GM12878 (cell line): ENCODE results near the gene MTERF1. TPM values are rescaled to one million over a fixed set of nuclear protein-coding genes. Genes with fewer than 3 reads are reported as not detected.

Source experiments
- ATAC-seq: fragments of 200-7000 bp; cut with Tn5 transposase; 3 replicates; pipeline ENCODE4 v1.9.1; 2020; ENCODE audit warnings: mild to moderate bottlenecking, moderate library complexity
- BruUV-seq: library from RNA; stranded (reverse); fragments of 400-500 nt; replicated peaks from 2 replicates; lab custom pipeline; 2021; lab: Mats Ljungman, UMichigan
- CTCF ChIA-PET: fragments of 300-600 bp; sonication (Branson Sonifier 250); formaldehyde crosslinking; extraction: SDS; loops from one replicate; lab custom pipeline; 2021; ENCODE audit warnings: inconsistent platforms; lab: Yijun Ruan, JAX
- POLR2A ChIA-PET: fragments of 350-600 bp; formaldehyde crosslinking; extraction: SDS; loops from one replicate; lab custom pipeline; 2021; ENCODE audit warnings: inconsistent platforms; lab: Charles Lee
- RAD21 ChIA-PET: fragments of 300-600 bp; sonication (Branson Sonifier 250); formaldehyde crosslinking; loops from one replicate; lab custom pipeline; 2023; ENCODE audit warnings: antibody characterized with exemption; ENCODE audit not compliant: unreplicated experiment; lab: Charles Lee
- SMC1A ChIA-PET: fragments of 300-600 bp; sonication (Branson Sonifier 250); formaldehyde crosslinking; loops from one replicate; lab custom pipeline; 2023; ENCODE audit not compliant: unreplicated experiment, uncharacterized antibody; lab: Charles Lee
- DNase-seq: peaks from one replicate; pipeline ENCODE4 v3.0.0-alpha.2; 2011; ENCODE audit warnings: low read depth, low spot score
- FAIRE-seq: peaks from 3 replicates; lab custom pipeline; 2011; peaks lifted over from hg19 to GRCh38; lab: Jason Lieb, UNC
- H2AFZ ChIP-seq: 2 replicates; pipeline ENCODE4 v1.6.0; 2011; ENCODE audit warnings: low read depth, low read length, control low read depth; ENCODE audit not compliant: control insufficient read depth
- H3K27ac ChIP-seq: 2 replicates; pipeline ENCODE4 v1.5.1; 2011; ENCODE audit warnings: control low read depth; ENCODE audit not compliant: control insufficient read depth, insufficient read depth
- H3K27me3 ChIP-seq, 2 experiments: replicated peaks in 1 of 2; 2 replicates each; pipeline versions ENCODE4 v1.6.0 to v1.6.1; 2011; ENCODE audit warnings: low read length in 1 of 2; ENCODE audit not compliant: control insufficient read depth in 2 of 2, insufficient read depth in 2 of 2
- H3K36me3 ChIP-seq, 2 experiments: 2 replicates each; pipeline ENCODE4 v1.5.1; 2011; ENCODE audit warnings: low read length in 1 of 2; ENCODE audit not compliant: control insufficient read depth in 2 of 2, insufficient read depth in 2 of 2
- H3K4me1 ChIP-seq: 2 replicates; pipeline ENCODE4 v1.6.1; 2011; ENCODE audit warnings: mild to moderate bottlenecking, low read length, moderate library complexity, mixed read lengths; ENCODE audit not compliant: control insufficient read depth, insufficient read depth
- H3K4me2 ChIP-seq: 2 replicates; pipeline ENCODE4 v1.6.0; 2011; ENCODE audit warnings: control low read depth; ENCODE audit not compliant: control insufficient read depth, insufficient read depth
- H3K4me3 ChIP-seq: fragments of 200-600 bp; sonication (generic); 2 replicates; pipeline ENCODE4 v1.5.1; 2016
- H3K79me2 ChIP-seq: 2 replicates; pipeline ENCODE4 v1.6.0; 2011; ENCODE audit warnings: low read length; ENCODE audit not compliant: control insufficient read depth, insufficient read depth
- H3K9ac ChIP-seq: 2 replicates; pipeline ENCODE4 v1.8.0; 2011; ENCODE audit warnings: low read length, control low read depth, mixed read lengths; ENCODE audit not compliant: control insufficient read depth, insufficient read depth
- H3K9me3 ChIP-seq: replicated peaks from 3 replicates; pipeline ENCODE4 v1.5.1; 2011; ENCODE audit warnings: mild to moderate bottlenecking, low read length; ENCODE audit not compliant: control insufficient read depth, insufficient read depth
- H4K20me1 ChIP-seq: 2 replicates; pipeline ENCODE4 v1.6.0; 2011; ENCODE audit not compliant: control insufficient read depth, insufficient read depth
- CEBPB ChIP-seq, 2 experiments: fragments of 150-350 bp in 1 of 2; IDR thresholded peaks; 2 replicates each; pipeline ENCODE4 v1.6.1; 2012 to 2014; ENCODE audit warnings: low read depth in 2 of 2, low read length in 2 of 2, borderline replicate concordance in 1 of 2, inconsistent platforms in 1 of 2
- CEBPZ ChIP-seq: fragments of 150-350 bp; IDR thresholded peaks from 2 replicates; pipeline ENCODE4 v1.6.1; 2016; ENCODE audit warnings: low read depth, low read length
- CTCF ChIP-seq, 3 experiments: IDR thresholded peaks in 2 of 3; conservative IDR thresholded peaks in 1 of 3; 2 replicates each; pipeline ENCODE4 v1.5.1; 2011; ENCODE audit warnings: low read depth in 3 of 3, low read length in 3 of 3, mild to moderate bottlenecking in 3 of 3, control low read depth in 2 of 3, moderate library complexity in 2 of 3, inconsistent platforms in 1 of 3, mixed read lengths in 1 of 3; ENCODE audit not compliant: control insufficient read depth in 2 of 3, insufficient read depth in 1 of 3; ENCODE audit errors: extremely low read depth in 1 of 3
- ESRRA ChIP-seq: IDR thresholded peaks from 2 replicates; pipeline ENCODE4 v1.6.1; 2012; ENCODE audit warnings: mild to moderate bottlenecking, low read length, improper control_type of control experiment
- MLLT1 ChIP-seq: fragments of 450-650 bp; IDR thresholded peaks from 2 replicates; pipeline ENCODE4 v1.6.1; 2016; ENCODE audit warnings: mild to moderate bottlenecking
- NR2F1 ChIP-seq: fragments of 450-650 bp; conservative IDR thresholded peaks from 2 replicates; pipeline ENCODE4 v1.6.1; 2017; ENCODE audit warnings: mild to moderate bottlenecking
- PAX8 ChIP-seq: fragments of 450-650 bp; IDR thresholded peaks from 2 replicates; pipeline ENCODE4 v1.6.1; 2017; ENCODE audit warnings: mild to moderate bottlenecking, moderate library complexity
- PML ChIP-seq: IDR thresholded peaks from 2 replicates; pipeline ENCODE4 v1.6.1; 2012; ENCODE audit warnings: low read length, inconsistent platforms
- RAD21 ChIP-seq: IDR thresholded peaks from 2 replicates; pipeline ENCODE4 v1.6.1; 2011; ENCODE audit warnings: mild to moderate bottlenecking, low read depth, low read length, moderate library complexity; ENCODE audit not compliant: insufficient read depth
- RUNX3 ChIP-seq: IDR thresholded peaks from 2 replicates; pipeline ENCODE4 v1.6.1; 2012; ENCODE audit warnings: low read length, inconsistent platforms
- TARDBP ChIP-seq: IDR thresholded peaks from 2 replicates; pipeline ENCODE4 v1.6.1; 2016; ENCODE audit warnings: borderline replicate concordance
- ZNF384 ChIP-seq: IDR thresholded peaks from 2 replicates; pipeline ENCODE4 v1.6.1; 2012; ENCODE audit warnings: low read depth, mild to moderate bottlenecking, low read length, improper control_type of control experiment, borderline replicate concordance
- in situ Hi-C: fragments of 300-500 bp; cut with MboI; formaldehyde crosslinking; loops from 9 replicates; pipeline ENCODE4 v1.14.3; 2018; ENCODE audit warnings: mixed read lengths
- intact Hi-C: fragments of 100-400 bp; cut with micrococcal nuclease; formaldehyde crosslinking; loops from one replicate; pipeline ENCODE4 v1.14.2; 2022; ENCODE audit not compliant: unreplicated experiment
- polyA plus RNA-seq, 11 experiments: library from polyadenylated mRNA; depleted of rRNA in 4 of 11; unstranded in 6 of 11; stranded (reverse) in 5 of 11; fragments of >200 nt; fragmentation: Nextera tagmentation in 4 of 11; fragmentation: Illumina TruSeq in 1 of 11; extraction: Ambion mirVana in 4 of 11; extraction: Trizol in 1 of 11; gene quantifications; 1 replicate in 1 of 11; 2 replicates in 10 of 11; pipeline versions ENCODE4 v1.2.1 to v1.2.3, GENCODE V29; 2011 to 2016; ENCODE audit warnings: inconsistent platforms in 2 of 11, missing spikeins in 2 of 11, low read depth in 1 of 11
- total RNA-seq, 4 experiments: library from RNA; depleted of rRNA in 3 of 4; stranded (reverse); fragments of >200 nt in 3 of 4; fragmentation: Illumina TruSeq in 1 of 4; extraction: Trizol in 1 of 4; gene quantifications; 2 replicates each; pipeline versions ENCODE4 v1.2.1 to v1.2.3, GENCODE V29; 2013 to 2021

MTERF1 gene
- total and polyA plus RNA-seq, 10 of the 15 experiments (the other 5 are each of a cell fraction or from before 2014, with no cell fraction given): 14.7 to 38.7 (median 28.0) TPM

- TF ChIP-seq CEBPZ (no peak), MLLT1 (no peak), PAX8 (no peak), CEBPB (IDR thresholded peaks at IDR 0.05; ENCODE audit: borderline replicate concordance in 1 of 2, low read depth in 2 of 2, low read length in 2 of 2) (no peak), ESRRA (no peak), PML (no peak), TARDBP (no peak)
Observed at GRCh38 chr7:91864070-91864469, 16.4 kb downstream of the MTERF1 start (continued).

- SMC1A ChIA-PET: interaction anchor here (0.7 to 1.6 kb wide), 3 partner anchors 22 to 70 kb away, joined by 3 to 7 read pairs (median 5); no protein-coding TSS in a partner anchor
- peak; percentile 91 for ATAC-seq
- no peak overlapping the region for H3K9ac ChIP-seq
- BruUV-seq: no TSS peak
- no peak for DNase-seq
- no peak overlapping the region for H3K27ac ChIP-seq
- TF ChIP-seq RAD21 (peak; percentile 42), NR2F1 (peak; percentile 51; the same call in 1 of the 2 replicates), ZNF384 (no peak), TARDBP (no peak), RUNX3 (no peak), CTCF (IDR thresholded peaks at IDR 0.05 in 2 of 3, conservative IDR thresholded peaks at IDR 0.05 in 1 of 3; ENCODE audit: control insufficient read depth in 2 of 3, extremely low read depth in 1 of 3, insufficient read depth in 1 of 3, low read depth in 3 of 3, low read length in 3 of 3) (peak; percentile 41 to 48 (median 44); a peak in 5 of 6 replicates)
- no peaks in the 10 kb centered on the region for H3K9me3 ChIP-seq
- no peaks in the 10 kb centered on the region for H3K36me3 ChIP-seq
- CTCF ChIA-PET: interaction anchor here (0.7 to 4.5 kb wide), 12 partner anchors 8 to 88 kb away, joined by 3 to 49 read pairs (median 4); no protein-coding TSS in a partner anchor
- intact Hi-C loops: no loop called here
- no peak overlapping the region for H2AFZ ChIP-seq
- POLR2A ChIA-PET: no interaction called here
- FAIRE-seq: no peak
- in situ Hi-C loops: no loop called here
- no peaks in the 10 kb centered on the region for H4K20me1 ChIP-seq
- H3K4me2 ChIP-seq: no peak overlapping the region
- H3K79me2 ChIP-seq: no peaks in the 10 kb centered on the region
- H3K4me3 ChIP-seq: no peak overlapping the region
- RAD21 ChIA-PET: interaction anchor here (2.0 kb wide), 1 partner anchor 22 kb away, joined by 7 read pairs; no protein-coding TSS in a partner anchor
- H3K27me3 ChIP-seq: no peaks in the 10 kb centered on the region
- H3K4me1 ChIP-seq: no peaks in the 10 kb centered on the region
Observed at GRCh38 chr7:91852263-91852741, 28.2 kb downstream of the MTERF1 start.
